HG02938 (cell line): ENCODE data around the gene TMEM144.

ENCODE experiments used
- ATAC-seq: cut with Tn5 transposase; IDR thresholded peaks from one replicate; pipeline ENCODE4 v1.9.1; 2021; ENCODE audit warnings: mild to moderate bottlenecking, moderate library complexity; ENCODE audit not compliant: unreplicated experiment

TMEM144 gene

DNA sequence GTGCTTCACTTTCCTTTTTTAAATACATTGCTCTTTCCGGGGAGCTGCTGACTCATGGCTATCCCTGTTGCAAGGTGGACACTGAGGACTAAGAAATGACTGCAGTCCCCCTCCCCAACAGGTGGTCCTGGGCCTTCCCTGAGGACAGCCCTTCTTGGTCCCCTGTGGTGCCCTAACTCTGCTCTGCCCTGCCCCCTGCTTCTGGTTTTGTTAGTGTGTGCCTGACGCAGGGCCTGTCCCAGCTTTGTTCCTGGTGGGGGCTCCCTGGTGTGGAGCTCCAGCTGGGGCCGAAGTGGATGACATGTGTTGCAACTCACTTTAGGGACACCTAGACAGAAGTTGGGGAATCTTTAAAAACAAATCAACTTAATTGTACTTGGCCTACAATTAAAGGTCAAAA, 81.9 kb downstream of the TMEM144 start:
- no peak for ATAC-seq

GRCh38 chr4:158295053-158295452, 84.8 kb downstream of the TMEM144 start:
- no peak for ATAC-seq

DNA sequence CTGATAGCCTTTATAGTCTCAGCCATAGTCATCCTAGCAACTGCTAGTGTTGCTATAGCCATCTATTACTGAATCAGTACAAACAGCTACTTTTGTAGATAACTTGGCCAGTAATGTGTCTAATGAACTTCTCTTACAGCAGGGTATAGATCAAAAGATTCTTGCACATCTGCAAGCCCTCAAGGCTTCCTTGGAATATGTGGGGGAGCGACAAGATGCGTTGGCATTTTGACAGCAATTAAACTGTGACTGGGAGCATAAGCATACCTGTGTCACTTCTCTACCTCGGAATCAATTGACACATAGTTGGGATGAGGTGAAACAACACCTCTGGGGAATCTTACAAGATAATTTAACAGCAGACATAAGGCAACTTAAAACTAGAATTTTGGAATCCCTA, 87.6 kb downstream of the TMEM144 start:
- no peak for ATAC-seq

DNA sequence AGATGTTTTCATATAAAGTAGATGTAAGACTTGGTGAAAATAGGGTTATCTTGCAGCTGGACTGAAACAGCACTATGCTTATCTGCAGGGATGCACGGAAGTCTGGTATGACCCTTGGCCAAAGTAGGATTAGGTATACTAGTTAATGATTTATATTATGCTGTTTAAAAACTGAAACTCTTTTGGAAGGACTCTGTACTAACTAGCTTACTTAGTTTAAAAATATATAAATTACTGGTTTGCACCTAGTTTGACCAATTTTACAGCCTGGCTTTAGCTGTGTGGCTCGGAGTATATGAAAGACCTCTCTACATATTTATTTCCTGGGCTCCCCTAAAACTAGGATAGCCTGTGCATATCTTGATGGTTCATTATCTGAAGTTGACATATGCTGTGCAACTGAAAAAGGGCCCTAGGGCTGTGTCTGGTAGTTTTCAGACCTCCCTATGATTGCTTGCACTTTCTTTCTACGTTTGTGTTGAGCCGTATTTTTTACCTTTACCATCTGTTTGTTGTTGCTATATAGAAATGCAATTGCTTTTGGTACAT, 89.2 kb downstream of the TMEM144 start:
- ATAC-seq, result peak; percentile 63

- no peak for ATAC-seq
Measured at GRCh38 chr4:158300012-158300411, 89.7 kb downstream of the TMEM144 start.

- no peak for ATAC-seq
Measured at GRCh38 chr4:158302076-158302866, 92.0 kb downstream of the TMEM144 start.

DNA sequence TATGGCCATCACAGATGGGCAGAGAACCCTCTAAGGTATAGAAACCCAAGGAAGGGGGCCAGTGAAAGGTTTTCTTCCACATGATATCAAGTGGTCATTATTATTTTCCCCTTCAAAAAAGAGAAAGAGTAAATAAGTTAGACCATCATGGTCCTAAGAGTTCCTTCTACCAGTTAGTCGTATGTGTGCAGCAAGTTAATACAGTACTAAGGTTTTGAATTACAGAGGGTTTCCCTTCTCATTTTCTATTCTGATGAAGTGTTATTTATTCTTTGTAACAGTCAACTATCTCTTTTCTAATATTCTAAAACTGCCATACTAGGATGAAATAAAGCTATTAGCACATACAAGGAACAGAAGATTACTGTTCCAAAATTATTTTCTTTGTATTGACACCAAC, 94.4 kb downstream of the TMEM144 start:
- peak; percentile 70 for ATAC-seq
